GM23338 (cell line): Measurements from ENCODE around the gene OPRL1. TPM values are rescaled to one million over a fixed set of nuclear protein-coding genes. Genes with fewer than 3 reads are reported as not detected.
A peak's percentile ranks its signal among the peaks of the same experiment; 100 is the strongest.

Source experiments
- ATAC-seq: fragments of 200-7000 bp; cut with Tn5 transposase; 3 replicates; pipeline ENCODE4 v1.9.1; 2020
- DNase-seq: peaks from one replicate; pipeline ENCODE4 v3.0.0-alpha.2; 2015; ENCODE audit warnings: low spot score
- H2AFZ ChIP-seq: fragments of 200-600 bp; sonication (generic); 2 replicates; pipeline ENCODE4 v1.8.0; 2016; ENCODE audit warnings: antibody characterized with exemption, mild to moderate bottlenecking, moderate library complexity
- H3F3A ChIP-seq: fragments of 200-600 bp; sonication (generic); replicated peaks from 2 replicates; pipeline ENCODE4 v1.8.0; 2017; ENCODE audit warnings: antibody characterized with exemption, mixed run types, low read depth
- H3K27ac ChIP-seq: fragments of 200-600 bp; sonication (generic); 2 replicates; pipeline ENCODE4 v1.6.1; 2016; ENCODE audit warnings: low read depth
- H3K27me3 ChIP-seq: fragments of 200-600 bp; sonication (generic); 2 replicates; pipeline ENCODE4 v1.8.0; 2016; ENCODE audit warnings: mild to moderate bottlenecking, mixed run types, moderate library complexity; ENCODE audit not compliant: insufficient read depth
- H3K36me3 ChIP-seq: fragments of 200-600 bp; sonication (generic); 2 replicates; pipeline ENCODE4 v1.8.0; 2016; ENCODE audit warnings: mild to moderate bottlenecking; ENCODE audit not compliant: insufficient read depth
- H3K4me1 ChIP-seq: fragments of 200-600 bp; sonication (generic); 2 replicates; pipeline ENCODE4 v1.8.0; 2016; ENCODE audit warnings: mild to moderate bottlenecking, moderate library complexity; ENCODE audit not compliant: insufficient read depth
- H3K4me2 ChIP-seq: fragments of 200-600 bp; sonication (generic); 2 replicates; pipeline ENCODE4 v1.7.1; 2017; ENCODE audit warnings: mixed run types
- H3K4me3 ChIP-seq: fragments of 200-600 bp; sonication (generic); 2 replicates; pipeline ENCODE4 v1.6.1; 2016; ENCODE audit warnings: mixed run types
- H3K79me2 ChIP-seq: fragments of 200-600 bp; sonication (generic); replicated peaks from 2 replicates; pipeline ENCODE4 v1.8.0; 2017; ENCODE audit warnings: mild to moderate bottlenecking; ENCODE audit not compliant: insufficient read depth
- H3K9me2 ChIP-seq: fragments of 200-600 bp; sonication (generic); 2 replicates; pipeline ENCODE4 v1.8.0; 2017; ENCODE audit not compliant: insufficient read depth
- H4K20me1 ChIP-seq: fragments of 200-600 bp; sonication (generic); replicated peaks from 2 replicates; pipeline ENCODE4 v1.8.0; 2017; ENCODE audit warnings: mild to moderate bottlenecking; ENCODE audit not compliant: insufficient read depth
- H3K27ac Mint-ChIP-seq: 2 replicates; pipeline ENCODE4 v1.8.0; 2020; ENCODE audit warnings: inconsistent platforms, mild to moderate bottlenecking, moderate library complexity, mixed read lengths
- H3K27me3 Mint-ChIP-seq: 3 replicates; pipeline ENCODE4 v1.8.0; 2022; ENCODE audit warnings: low read depth, mild to moderate bottlenecking, moderate library complexity, mixed read lengths, inconsistent platforms; ENCODE audit not compliant: insufficient read depth, poor library complexity
- H3K36me3 Mint-ChIP-seq: 3 replicates; pipeline ENCODE4 v1.8.0; 2021; ENCODE audit warnings: low read depth, mild to moderate bottlenecking, inconsistent platforms, moderate library complexity, mixed read lengths
- H3K4me1 Mint-ChIP-seq: 3 replicates; pipeline ENCODE4 v1.8.0; 2020; ENCODE audit warnings: mild to moderate bottlenecking, inconsistent platforms, mixed read lengths
- H3K4me3 Mint-ChIP-seq: 3 replicates; pipeline ENCODE4 v1.8.0; 2021; ENCODE audit warnings: moderate library complexity, mild to moderate bottlenecking, inconsistent platforms, mixed read lengths
- H3K9me3 Mint-ChIP-seq: 3 replicates; pipeline ENCODE4 v1.8.0; 2020; ENCODE audit warnings: moderate library complexity, mild to moderate bottlenecking, inconsistent platforms, mixed read lengths
- CREB1 ChIP-seq: fragments of 250-450 bp; sonication (Bioruptor Pico); IDR thresholded peaks from 2 replicates; pipeline ENCODE4 v1.5.0; 2020; ENCODE audit warnings: low read depth, mild to moderate bottlenecking, moderate library complexity
- EZH2 ChIP-seq: fragments of 200-600 bp; sonication (generic); IDR thresholded peaks from one replicate; pipeline ENCODE4 v1.8.0; 2017; ENCODE audit warnings: antibody characterized with exemption, mild to moderate bottlenecking, low read depth; ENCODE audit not compliant: unreplicated experiment
- EZH2phosphoT487 ChIP-seq: fragments of 200-600 bp; sonication (generic); IDR thresholded peaks from one replicate; pipeline ENCODE4 v1.8.1; 2018; ENCODE audit warnings: antibody characterized with exemption; ENCODE audit not compliant: unreplicated experiment
- JUNB ChIP-seq: IDR thresholded peaks from one replicate; pipeline ENCODE4 v1.6.1; 2016; ENCODE audit warnings: antibody characterized with exemption; ENCODE audit not compliant: unreplicated experiment
- NANOG ChIP-seq: IDR thresholded peaks from 2 replicates; pipeline ENCODE4 v1.6.1; 2016; ENCODE audit warnings: antibody characterized with exemption, borderline replicate concordance
- POLR2AphosphoS5 ChIP-seq: IDR thresholded peaks from 2 replicates; pipeline ENCODE4 v1.6.1; 2016; ENCODE audit warnings: antibody characterized with exemption, low read depth
- STAT1 ChIP-seq: IDR thresholded peaks from one replicate; pipeline ENCODE4 v1.6.1; 2016; ENCODE audit warnings: antibody characterized with exemption; ENCODE audit not compliant: unreplicated experiment
- ZNF114 ChIP-seq: fragments of 250-450 bp; sonication (Bioruptor Pico); IDR thresholded peaks from 2 replicates; pipeline ENCODE4 v1.5.0; 2020; ENCODE audit warnings: mild to moderate bottlenecking, moderate library complexity
- ZNF331 ChIP-seq: fragments of 250-450 bp; sonication (Bioruptor Pico); IDR thresholded peaks from 2 replicates; pipeline ENCODE4 v1.5.0; 2020; ENCODE audit warnings: low read depth, mild to moderate bottlenecking, moderate library complexity
- polyA plus RNA-seq: library from polyadenylated mRNA; unstranded; fragments of >200 nt; fragmentation: Nextera tagmentation; extraction: Ambion mirVana; gene quantifications from 2 replicates; pipeline ENCODE4 v1.2.1, GENCODE V29; 2016
- total RNA-seq: library from RNA; depleted of rRNA; stranded (reverse); fragments of >200 nt; shearing (Covaris generic); gene quantifications from 2 replicates; pipeline ENCODE4 v1.2.3, GENCODE V29; 2014
- TF ChIP-seq, protein P1 (sequence below): IDR thresholded peaks from one replicate; pipeline ENCODE4 v1.6.1; 2018; ENCODE audit warnings: antibody characterized with exemption; ENCODE audit not compliant: unreplicated experiment
- TF ChIP-seq, protein P2 (sequence below): IDR thresholded peaks from 2 replicates; pipeline ENCODE4 v1.6.1; 2016; ENCODE audit warnings: antibody characterized with exemption
- TF ChIP-seq, protein P3 (sequence below), 2 experiments: fragments of 200-600 bp in 1 of 2; sonication (generic) in 1 of 2; conservative IDR thresholded peaks; 2 replicates each; pipeline versions ENCODE4 v1.5.1 to v1.6.1; 2016 to 2017; ENCODE audit warnings: antibody characterized with exemption in 2 of 2, low read depth in 2 of 2, mild to moderate bottlenecking in 2 of 2, moderate library complexity in 1 of 2

The OPRL1 gene
- total and polyA plus RNA-seq, 2 experiments from 2014 or later: 0.27 to 1.1 TPM

DNA sequence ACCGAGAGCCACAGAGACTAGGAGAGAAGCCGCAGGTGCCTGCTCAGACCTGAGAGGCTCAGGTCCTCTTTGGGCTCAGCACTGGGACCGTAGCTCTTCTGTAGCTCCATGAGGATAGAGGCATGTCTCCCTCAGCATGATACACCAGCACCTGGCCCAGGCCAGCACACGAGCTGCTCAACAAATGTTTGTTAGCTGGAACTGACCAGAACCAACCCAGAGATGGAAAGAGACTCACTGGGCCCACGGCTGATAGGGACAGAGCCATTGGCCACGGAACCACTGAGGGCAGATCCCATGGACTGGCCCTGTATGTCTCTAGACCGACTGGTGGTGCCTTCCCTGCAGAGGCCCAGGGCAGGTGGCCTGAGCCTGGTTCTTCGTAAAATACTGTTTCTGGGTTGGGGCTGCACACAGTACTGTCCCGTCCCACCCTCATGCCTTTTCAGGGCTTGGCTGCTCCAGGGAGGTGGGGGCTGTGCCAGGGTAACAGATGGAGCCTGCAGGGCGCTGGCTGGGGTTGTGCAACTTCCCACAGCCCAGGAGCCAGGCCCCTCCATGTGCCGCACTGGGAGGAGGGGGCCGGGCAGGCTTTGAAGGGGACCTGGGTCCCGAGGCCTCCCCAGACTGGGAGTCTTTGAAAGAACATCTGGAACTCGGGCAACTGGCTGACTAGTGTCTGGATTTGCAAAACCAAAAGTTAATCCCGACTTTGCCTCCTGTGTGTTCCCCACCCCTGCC, 38.7 kb upstream of the OPRL1 start:
- Histone ChIP-seq H4K20me1 (no peaks in the 10 kb centered on the region), H3K4me2 (peak overlapping the region; percentile 88), H3K79me2 (no peaks in the 10 kb centered on the region), H3K27me3 (peaks cover 86% of the 10 kb centered on the region), H3K4me3 (peak overlapping the region; percentile 63; the same call in 1 of the 2 replicates), H2AFZ (no peak overlapping the region), H3K4me1 (peaks cover 40% of the 10 kb centered on the region), H3K9me2 (no peaks in the 10 kb centered on the region), H3K36me3 (no peaks in the 10 kb centered on the region), H3K27ac (no peak overlapping the region), H3F3A (peaks cover 10% of the 10 kb centered on the region; the same call in 1 of the 2 replicates)
- no peak overlapping the region for H3K27ac Mint-ChIP-seq
- H3K4me1 Mint-ChIP-seq: peaks cover 32% of the 10 kb centered on the region
- H3K4me3 Mint-ChIP-seq: peak overlapping the region; percentile 64
- no peaks in the 10 kb centered on the region for H3K9me3 Mint-ChIP-seq
- peaks cover 71% of the 10 kb centered on the region for H3K27me3 Mint-ChIP-seq
- TF ChIP-seq EZH2: no peak
- TF ChIP-seq ZNF114: no peak
- TF ChIP-seq ZNF331 (CRISPR knock-in tag): no peak
- TF ChIP-seq EZH2phosphoT487: no peak
- TF ChIP-seq, protein P1, sequence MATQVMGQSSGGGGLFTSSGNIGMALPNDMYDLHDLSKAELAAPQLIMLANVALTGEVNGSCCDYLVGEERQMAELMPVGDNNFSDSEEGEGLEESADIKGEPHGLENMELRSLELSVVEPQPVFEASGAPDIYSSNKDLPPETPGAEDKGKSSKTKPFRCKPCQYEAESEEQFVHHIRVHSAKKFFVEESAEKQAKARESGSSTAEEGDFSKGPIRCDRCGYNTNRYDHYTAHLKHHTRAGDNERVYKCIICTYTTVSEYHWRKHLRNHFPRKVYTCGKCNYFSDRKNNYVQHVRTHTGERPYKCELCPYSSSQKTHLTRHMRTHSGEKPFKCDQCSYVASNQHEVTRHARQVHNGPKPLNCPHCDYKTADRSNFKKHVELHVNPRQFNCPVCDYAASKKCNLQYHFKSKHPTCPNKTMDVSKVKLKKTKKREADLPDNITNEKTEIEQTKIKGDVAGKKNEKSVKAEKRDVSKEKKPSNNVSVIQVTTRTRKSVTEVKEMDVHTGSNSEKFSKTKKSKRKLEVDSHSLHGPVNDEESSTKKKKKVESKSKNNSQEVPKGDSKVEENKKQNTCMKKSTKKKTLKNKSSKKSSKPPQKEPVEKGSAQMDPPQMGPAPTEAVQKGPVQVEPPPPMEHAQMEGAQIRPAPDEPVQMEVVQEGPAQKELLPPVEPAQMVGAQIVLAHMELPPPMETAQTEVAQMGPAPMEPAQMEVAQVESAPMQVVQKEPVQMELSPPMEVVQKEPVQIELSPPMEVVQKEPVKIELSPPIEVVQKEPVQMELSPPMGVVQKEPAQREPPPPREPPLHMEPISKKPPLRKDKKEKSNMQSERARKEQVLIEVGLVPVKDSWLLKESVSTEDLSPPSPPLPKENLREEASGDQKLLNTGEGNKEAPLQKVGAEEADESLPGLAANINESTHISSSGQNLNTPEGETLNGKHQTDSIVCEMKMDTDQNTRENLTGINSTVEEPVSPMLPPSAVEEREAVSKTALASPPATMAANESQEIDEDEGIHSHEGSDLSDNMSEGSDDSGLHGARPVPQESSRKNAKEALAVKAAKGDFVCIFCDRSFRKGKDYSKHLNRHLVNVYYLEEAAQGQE: no peak
- TF ChIP-seq STAT1: no peak
- no peak for TF ChIP-seq CREB1 (CRISPR knock-in tag)
- TF ChIP-seq NANOG: no peak
- DNase-seq: peak; percentile 30
- no peaks in the 10 kb centered on the region; the same call in 2 of the 3 replicates for H3K36me3 Mint-ChIP-seq
- ATAC-seq: no peak

DNA sequence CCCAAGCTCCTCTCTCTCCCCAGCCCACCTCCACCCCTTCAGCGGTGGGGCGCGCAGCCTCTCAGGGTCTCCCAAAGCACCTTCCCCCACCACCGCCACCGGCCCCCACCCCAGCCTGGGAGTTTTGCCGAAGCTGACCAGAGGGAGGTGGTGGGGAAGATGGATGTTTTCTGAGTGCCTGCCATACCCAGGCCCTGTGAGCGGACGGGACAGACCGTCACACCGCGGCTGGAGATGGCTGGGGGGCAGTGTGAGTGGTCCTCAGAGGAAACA, 38.2 kb upstream of the OPRL1 start:
- Histone ChIP-seq H3K36me3 (no peaks in the 10 kb centered on the region), H4K20me1 (no peaks in the 10 kb centered on the region), H3K4me3 (peak overlapping the region; percentile 63), H3K9me2 (no peaks in the 10 kb centered on the region), H3K4me2 (peak overlapping the region; percentile 88), H3K27ac (no peak overlapping the region), H3K27me3 (peaks cover 91% of the 10 kb centered on the region), H3F3A (peaks cover 10% of the 10 kb centered on the region; the same call in 1 of the 2 replicates), H3K79me2 (no peaks in the 10 kb centered on the region), H3K4me1 (peaks cover 35% of the 10 kb centered on the region), H2AFZ (no peak overlapping the region)
- no peaks in the 10 kb centered on the region; the same call in 2 of the 3 replicates for H3K36me3 Mint-ChIP-seq
- ATAC-seq: no peak
- peaks cover 72% of the 10 kb centered on the region for H3K27me3 Mint-ChIP-seq
- no peak for TF ChIP-seq CREB1 (CRISPR knock-in tag)
- no peak for TF ChIP-seq POLR2AphosphoS5
- TF ChIP-seq NANOG: no peak
- TF ChIP-seq, protein P2, sequence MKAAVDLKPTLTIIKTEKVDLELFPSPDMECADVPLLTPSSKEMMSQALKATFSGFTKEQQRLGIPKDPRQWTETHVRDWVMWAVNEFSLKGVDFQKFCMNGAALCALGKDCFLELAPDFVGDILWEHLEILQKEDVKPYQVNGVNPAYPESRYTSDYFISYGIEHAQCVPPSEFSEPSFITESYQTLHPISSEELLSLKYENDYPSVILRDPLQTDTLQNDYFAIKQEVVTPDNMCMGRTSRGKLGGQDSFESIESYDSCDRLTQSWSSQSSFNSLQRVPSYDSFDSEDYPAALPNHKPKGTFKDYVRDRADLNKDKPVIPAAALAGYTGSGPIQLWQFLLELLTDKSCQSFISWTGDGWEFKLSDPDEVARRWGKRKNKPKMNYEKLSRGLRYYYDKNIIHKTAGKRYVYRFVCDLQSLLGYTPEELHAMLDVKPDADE: no peak
- no peak for TF ChIP-seq JUNB
- TF ChIP-seq EZH2: no peak
- no peak for TF ChIP-seq STAT1
- TF ChIP-seq, protein P3, sequence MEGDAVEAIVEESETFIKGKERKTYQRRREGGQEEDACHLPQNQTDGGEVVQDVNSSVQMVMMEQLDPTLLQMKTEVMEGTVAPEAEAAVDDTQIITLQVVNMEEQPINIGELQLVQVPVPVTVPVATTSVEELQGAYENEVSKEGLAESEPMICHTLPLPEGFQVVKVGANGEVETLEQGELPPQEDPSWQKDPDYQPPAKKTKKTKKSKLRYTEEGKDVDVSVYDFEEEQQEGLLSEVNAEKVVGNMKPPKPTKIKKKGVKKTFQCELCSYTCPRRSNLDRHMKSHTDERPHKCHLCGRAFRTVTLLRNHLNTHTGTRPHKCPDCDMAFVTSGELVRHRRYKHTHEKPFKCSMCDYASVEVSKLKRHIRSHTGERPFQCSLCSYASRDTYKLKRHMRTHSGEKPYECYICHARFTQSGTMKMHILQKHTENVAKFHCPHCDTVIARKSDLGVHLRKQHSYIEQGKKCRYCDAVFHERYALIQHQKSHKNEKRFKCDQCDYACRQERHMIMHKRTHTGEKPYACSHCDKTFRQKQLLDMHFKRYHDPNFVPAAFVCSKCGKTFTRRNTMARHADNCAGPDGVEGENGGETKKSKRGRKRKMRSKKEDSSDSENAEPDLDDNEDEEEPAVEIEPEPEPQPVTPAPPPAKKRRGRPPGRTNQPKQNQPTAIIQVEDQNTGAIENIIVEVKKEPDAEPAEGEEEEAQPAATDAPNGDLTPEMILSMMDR (conservative IDR thresholded peaks at IDR 0.05; ENCODE audit: low read depth in 2 of 2): no peak
- H3K4me1 Mint-ChIP-seq: peaks cover 30% of the 10 kb centered on the region
- H3K27ac Mint-ChIP-seq: no peak overlapping the region
- H3K9me3 Mint-ChIP-seq: no peaks in the 10 kb centered on the region
- H3K4me3 Mint-ChIP-seq: peak overlapping the region; percentile 64
- DNase-seq: peak; percentile 29
